ENCODE measurements around the gene GIT1. TPM values are rescaled to one million over a fixed set of nuclear protein-coding genes. Genes with fewer than 3 reads are reported as not detected.

GIT1 gene
- total RNA-seq, 1 experiment from 2014 or later, result 120 TPM

DNA sequence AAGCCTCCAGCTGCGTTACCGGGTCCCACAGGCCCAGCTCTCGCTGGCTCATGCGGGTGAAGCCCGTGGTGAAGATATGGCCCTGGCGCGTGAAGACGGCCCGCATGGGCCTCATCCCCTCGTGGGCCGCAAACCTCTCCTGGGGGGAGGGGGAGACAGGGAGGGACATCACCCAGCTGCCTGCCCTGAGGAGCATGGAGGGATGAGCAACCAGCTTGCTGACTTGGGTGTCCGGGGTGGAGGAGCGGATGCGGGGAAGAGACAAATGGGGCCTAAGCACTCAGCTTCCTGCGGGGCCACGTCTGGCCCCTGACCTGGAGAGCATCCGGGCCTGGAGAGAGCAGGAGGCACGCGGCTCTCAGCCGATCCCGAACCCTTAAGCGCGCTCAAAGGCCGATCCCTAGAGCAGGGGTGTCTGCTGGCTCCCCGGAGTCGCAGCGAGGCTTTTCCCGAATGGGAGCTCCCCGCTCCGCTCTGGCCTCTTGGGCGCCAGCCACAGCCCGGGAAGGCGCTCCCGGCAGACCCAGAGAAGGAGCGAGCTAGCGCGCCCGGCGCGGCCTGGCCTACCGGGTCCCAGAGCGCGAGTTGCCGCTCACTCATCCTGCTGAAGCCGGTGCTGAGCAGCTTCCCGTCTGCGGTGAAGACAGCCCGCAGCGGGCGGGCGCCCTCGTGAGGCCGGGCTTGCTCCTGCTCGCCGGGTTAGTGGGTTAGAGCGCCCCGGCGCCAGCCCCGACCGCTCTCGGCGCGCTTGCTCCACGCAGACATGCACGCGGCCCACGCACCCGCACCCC, 28.2 kb upstream of the GIT1 start:
- H3K36me3 ChIP-seq (ENCODE audit: insufficient read depth, low read length, poor library complexity, severe bottlenecking), result peaks cover 10% of the 10 kb centered on the region
- POLR2A ChIA-PET (ENCODE audit: low non-redundant PET), result interaction anchor here (0.6 to 1.0 kb wide), 2 partner anchors 25 to 162 kb away, joined by 3 to 24 read pairs; partner anchors contain the start of gene ANKRD13B
- no peak overlapping the region for H3K27ac ChIP-seq (ENCODE audit: low read depth, low read length, poor library complexity, severe bottlenecking)
- TF ChIP-seq EZH2 (IDR thresholded peaks at IDR 0.05; ENCODE audit: borderline replicate concordance, low read depth, low read length, poor library complexity, severe bottlenecking) (no peak), CTCF (conservative IDR thresholded peaks at IDR 0.05; ENCODE audit: low read depth, low read length) (peak; percentile 43)
- CTCF ChIA-PET, result interaction anchor here (0.6 to 2.3 kb wide), 12 partner anchors 22 to 535 kb away, joined by 3 to 20 read pairs (median 4); partner anchors contain the start of gene SSH2
- intact Hi-C loops (cut with micrococcal nuclease; ENCODE audit: unreplicated experiment), result loop anchor here (5.0 kb wide), 3 partner anchors 315 to 475 kb away; partner anchors contain the start of gene SSH2
- no peaks in the 10 kb centered on the region for H3K27me3 ChIP-seq (replicated peaks; ENCODE audit: insufficient read depth, low read depth, low read length, poor library complexity)
- peaks cover 50% of the 10 kb centered on the region for H3K4me1 ChIP-seq (ENCODE audit: insufficient read depth, low read length, poor library complexity, severe bottlenecking)
- no peaks in the 10 kb centered on the region for H3K9me3 ChIP-seq (ENCODE audit: low read depth, low read length, poor library complexity, severe bottlenecking)
- DNase-seq (ENCODE audit: low spot score), result no peak
- H3K4me3 ChIP-seq (ENCODE audit: low read depth, low read length, poor library complexity, severe bottlenecking), result no peak overlapping the region
- BruUV-seq (replicated peaks), result no TSS peak

DNA sequence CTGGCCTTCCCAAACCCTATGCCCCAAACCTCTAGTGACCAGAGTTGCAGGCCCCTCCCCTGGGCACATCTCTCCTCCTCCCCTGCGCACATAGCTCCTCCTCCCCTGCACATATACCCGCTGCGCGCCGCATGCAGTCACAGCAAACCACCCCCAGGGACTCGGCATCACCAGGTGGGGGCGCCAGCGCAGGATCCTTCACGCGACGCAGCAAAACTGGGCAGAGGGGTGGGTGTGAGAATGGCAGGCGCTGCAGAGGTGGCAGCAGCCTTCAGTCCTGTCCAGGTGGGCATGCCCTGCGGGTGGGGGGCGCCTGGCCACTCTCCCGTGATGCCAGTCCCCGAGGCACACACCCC, 27.7 kb upstream of the GIT1 start:
- BruUV-seq (replicated peaks), result no TSS peak
- no peaks in the 10 kb centered on the region for H3K9me3 ChIP-seq (ENCODE audit: low read depth, low read length, poor library complexity, severe bottlenecking)
- H3K36me3 ChIP-seq (ENCODE audit: insufficient read depth, low read length, poor library complexity, severe bottlenecking), result peaks cover 10% of the 10 kb centered on the region
- no peak overlapping the region for H3K27ac ChIP-seq (ENCODE audit: low read depth, low read length, poor library complexity, severe bottlenecking)
- CTCF ChIA-PET, result interaction anchor here (0.7 to 2.3 kb wide), 12 partner anchors 12 to 535 kb away, joined by 3 to 20 read pairs (median 4); partner anchors contain the start of gene SSH2
- intact Hi-C loops (cut with micrococcal nuclease; ENCODE audit: unreplicated experiment), result loop anchor here (5.0 kb wide), 3 partner anchors 315 to 475 kb away; partner anchors contain the start of gene SSH2
- TF ChIP-seq CTCF (conservative IDR thresholded peaks at IDR 0.05; ENCODE audit: low read depth, low read length) (peak; percentile 96), EZH2 (IDR thresholded peaks at IDR 0.05; ENCODE audit: borderline replicate concordance, low read depth, low read length, poor library complexity, severe bottlenecking) (no peak)
- POLR2A ChIA-PET (ENCODE audit: low non-redundant PET), result interaction anchor here (1.0 kb wide), 1 partner anchor 24 kb away, joined by 3 read pairs; the partner anchor contains the start of gene ANKRD13B
- no peaks in the 10 kb centered on the region for H3K27me3 ChIP-seq (replicated peaks; ENCODE audit: insufficient read depth, low read depth, low read length, poor library complexity)
- peak; percentile 93 for DNase-seq (ENCODE audit: low spot score)
- no peak overlapping the region for H3K4me3 ChIP-seq (ENCODE audit: low read depth, low read length, poor library complexity, severe bottlenecking)
- H3K4me1 ChIP-seq (ENCODE audit: insufficient read depth, low read length, poor library complexity, severe bottlenecking), result peaks cover 47% of the 10 kb centered on the region

GRCh38 chr17:29616300-29617048, 27.0 kb upstream of the GIT1 start:
- Histone ChIP-seq H3K4me1 (ENCODE audit: insufficient read depth, low read length, poor library complexity, severe bottlenecking) (peaks cover 41% of the 10 kb centered on the region), H3K27ac (ENCODE audit: low read depth, low read length, poor library complexity, severe bottlenecking) (no peak overlapping the region), H3K36me3 (ENCODE audit: insufficient read depth, low read length, poor library complexity, severe bottlenecking) (peaks cover 10% of the 10 kb centered on the region), H3K27me3 (replicated peaks; ENCODE audit: insufficient read depth, low read depth, low read length, poor library complexity) (no peaks in the 10 kb centered on the region), H3K9me3 (ENCODE audit: low read depth, low read length, poor library complexity, severe bottlenecking) (no peaks in the 10 kb centered on the region), H3K4me3 (ENCODE audit: low read depth, low read length, poor library complexity, severe bottlenecking) (no peak overlapping the region)
- no peak for DNase-seq (ENCODE audit: low spot score)
- no TSS peak for BruUV-seq (replicated peaks)
- TF ChIP-seq EZH2 (IDR thresholded peaks at IDR 0.05; ENCODE audit: borderline replicate concordance, low read depth, low read length, poor library complexity, severe bottlenecking) (no peak), CTCF (conservative IDR thresholded peaks at IDR 0.05; ENCODE audit: low read depth, low read length) (no peak)
- POLR2A ChIA-PET (ENCODE audit: low non-redundant PET), result interaction anchor here (1.0 kb wide), 1 partner anchor 24 kb away, joined by 3 read pairs; the partner anchor contains the start of gene ANKRD13B
- intact Hi-C loops (cut with micrococcal nuclease; ENCODE audit: unreplicated experiment), result loop anchor here (5.0 kb wide), 3 partner anchors 316 to 476 kb away; partner anchors contain the start of gene SSH2
- CTCF ChIA-PET, result interaction anchor here (0.6 to 2.3 kb wide), 15 partner anchors 11 to 781 kb away, joined by 3 to 20 read pairs (median 4); partner anchors contain the start of gene SSH2

Data from A673 (cell line).